Measurements from ENCODE around the gene CMIP.
A peak's percentile ranks its signal among the peaks of the same experiment; 100 is the strongest.

Gene CMIP

GRCh38 chr16:81694494-81695280 lies 250.1 kb downstream of the CMIP start:
- no peak for DNase-seq

GRCh38 chr16:81695321-81696165 lies 250.9 kb downstream of the CMIP start:
- no peak for DNase-seq

DNA sequence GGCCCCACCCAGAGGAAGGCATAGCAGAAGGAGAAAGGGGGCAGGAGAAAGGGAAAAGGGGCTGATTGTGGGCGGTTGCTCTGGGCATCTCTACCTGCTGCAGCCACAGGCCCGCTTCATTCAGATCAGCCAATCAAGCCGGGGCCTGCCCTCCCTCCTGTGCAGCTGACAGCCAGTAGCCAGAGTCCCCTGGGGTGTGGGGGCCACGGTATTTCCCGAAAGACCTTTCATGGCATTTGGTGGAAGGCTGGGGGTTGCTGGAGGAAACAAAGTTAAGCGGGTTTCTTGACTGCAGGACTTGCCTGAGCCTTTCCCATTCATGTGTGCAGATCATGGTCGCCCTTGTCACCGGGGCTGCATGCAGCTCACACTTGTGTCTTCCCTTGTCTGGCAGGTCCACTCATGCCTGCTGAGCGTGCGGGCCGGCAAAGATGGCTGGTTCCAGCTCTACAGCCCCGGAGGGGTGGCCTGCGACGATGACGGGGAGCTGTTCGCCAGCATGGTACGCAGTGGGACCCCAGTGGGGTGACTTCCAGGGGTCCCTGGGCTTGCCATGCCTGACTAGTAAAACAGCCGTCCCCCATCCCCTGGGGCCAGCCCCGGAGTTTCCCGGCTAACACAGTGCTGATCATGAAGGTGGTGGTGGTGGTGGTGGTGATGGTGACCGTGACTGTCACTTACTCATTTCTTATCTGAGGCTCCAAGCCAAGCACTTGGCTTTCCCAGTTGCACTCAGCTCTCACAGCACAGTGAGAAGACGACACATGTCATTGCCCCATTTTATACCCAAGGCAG lies 251.8 kb downstream of the CMIP start:
- no peak for DNase-seq

- DNase-seq, result peak; percentile 69
Measured at GRCh38 chr16:81696961-81697615, 252.5 kb downstream of the CMIP start.

DNA sequence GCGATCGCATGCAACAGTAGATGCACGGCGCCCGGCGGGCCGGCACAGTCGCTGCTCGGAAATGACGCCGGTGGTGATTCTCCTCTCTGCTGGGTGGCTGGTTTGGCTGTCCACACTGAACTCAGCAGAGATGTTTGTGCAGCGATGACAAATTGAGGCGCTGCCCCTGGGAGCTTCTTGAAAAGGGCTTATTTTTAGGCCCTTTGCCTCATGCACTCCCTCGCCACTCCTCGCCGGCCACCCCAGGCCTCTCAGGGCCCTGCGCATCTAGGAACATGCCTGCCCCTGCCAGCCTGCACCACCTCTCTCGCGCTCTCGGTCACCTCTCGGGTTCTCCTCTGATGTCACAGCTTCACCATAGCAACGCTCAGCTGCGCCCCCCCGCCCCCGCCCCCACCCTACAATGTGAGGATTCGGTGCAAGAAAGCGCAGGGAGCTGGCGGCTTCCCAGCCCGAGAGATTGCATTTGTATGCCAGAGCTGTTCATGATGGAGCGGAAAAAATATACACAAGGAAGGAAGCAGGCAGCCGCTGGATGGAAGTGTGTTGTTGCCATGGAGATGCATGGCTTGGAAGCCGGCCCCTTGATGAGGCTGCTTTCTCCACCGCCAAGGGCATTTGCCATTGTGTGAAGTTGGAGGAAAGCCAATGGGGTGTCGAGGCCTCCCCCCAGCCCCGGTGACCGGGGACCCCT lies 253.2 kb downstream of the CMIP start:
- no peak for DNase-seq

DNA sequence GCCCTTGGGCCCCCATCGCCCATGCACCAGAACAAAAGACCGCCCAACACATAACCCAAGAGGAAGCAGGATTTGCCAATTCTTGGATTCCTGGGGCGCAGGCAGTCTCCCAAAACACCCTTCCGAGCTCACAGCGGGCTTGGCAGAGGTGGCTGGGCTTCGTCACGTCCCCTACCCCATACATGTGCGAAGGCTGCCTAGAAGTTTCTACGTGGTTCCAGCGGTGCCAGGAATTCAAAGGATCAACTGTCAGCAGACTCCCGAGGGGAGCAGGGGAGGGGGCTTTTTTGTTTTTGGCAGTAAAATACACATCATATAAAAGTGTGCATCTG lies 253.7 kb downstream of the CMIP start:
- DNase-seq, result no peak

DNA sequence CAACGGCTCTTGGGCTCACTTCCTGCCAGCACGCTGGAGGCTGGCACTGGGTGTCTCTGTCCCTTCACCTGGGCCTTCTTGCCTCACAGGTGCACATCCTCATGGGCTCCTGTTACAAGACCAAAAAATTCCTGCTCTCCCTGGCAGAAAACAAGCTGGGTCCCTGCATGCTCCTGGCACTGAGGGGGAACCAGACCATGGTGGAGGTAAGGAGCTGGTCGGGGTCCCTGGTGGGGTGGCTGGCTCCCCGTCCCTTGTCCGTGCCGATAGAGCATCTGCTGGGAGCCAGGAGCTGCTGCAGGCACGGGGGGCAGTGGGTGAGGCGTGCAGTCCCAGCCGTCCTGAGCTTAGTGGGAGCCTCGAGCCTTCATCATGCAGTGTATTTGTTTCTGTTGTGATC lies 255.0 kb downstream of the CMIP start:
- no peak for DNase-seq

GRCh38 chr16:81700071-81700779 lies 255.6 kb downstream of the CMIP start:
- no peak for DNase-seq

DNA sequence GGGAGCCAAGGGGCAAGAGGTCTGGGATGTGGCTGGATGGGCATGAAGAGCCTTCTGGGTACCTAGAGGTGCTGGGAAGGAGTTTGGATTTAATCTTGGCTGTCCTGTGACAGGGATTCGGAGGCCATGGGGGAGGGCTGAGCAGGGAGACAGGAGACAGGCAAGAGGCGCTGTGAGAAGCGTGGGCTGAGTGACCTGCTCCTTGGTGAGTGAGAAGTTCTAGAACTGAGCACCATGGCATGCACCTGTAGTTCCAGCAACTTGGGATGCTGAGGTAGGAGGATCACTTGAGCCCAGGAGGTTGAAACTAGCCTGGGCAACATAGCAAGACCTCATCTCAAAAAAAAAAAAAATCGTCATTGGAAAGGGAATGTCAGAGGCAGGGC lies 256.2 kb downstream of the CMIP start:
- DNase-seq, result no peak

DNA sequence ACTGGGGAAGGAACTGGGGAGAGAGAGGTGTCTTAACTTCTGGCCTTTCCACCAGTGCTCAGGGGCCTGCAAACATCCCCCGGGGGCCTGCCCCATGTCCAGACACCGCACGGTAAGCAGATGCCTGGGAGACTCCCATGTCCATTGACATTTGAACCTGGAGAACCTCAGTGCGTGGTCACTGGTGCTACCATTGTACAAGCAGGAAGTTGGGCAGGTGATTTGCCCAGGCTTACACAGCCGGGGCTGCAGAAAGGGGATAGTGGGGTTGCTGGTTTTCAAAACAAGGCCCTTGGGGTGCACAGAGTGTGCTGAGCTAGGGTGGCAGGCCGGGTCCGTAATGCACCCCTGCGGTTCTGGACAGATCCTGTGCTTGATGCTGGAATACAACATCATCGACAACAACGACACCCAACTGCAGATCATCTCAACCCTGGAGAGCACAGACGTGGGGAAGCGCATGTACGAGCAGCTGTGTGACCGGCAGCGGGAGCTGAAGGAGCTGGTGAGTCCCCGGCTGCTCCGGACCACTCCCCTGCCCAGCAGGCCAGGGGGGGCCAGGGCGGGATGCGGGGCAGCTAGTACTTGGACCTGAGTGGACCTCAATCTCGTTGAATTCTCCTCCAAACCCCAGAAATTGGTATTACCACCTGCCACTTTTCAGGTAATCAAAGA lies 256.8 kb downstream of the CMIP start:
- DNase-seq, result no peak

GRCh38 chr16:81702506-81702905 lies 257.9 kb downstream of the CMIP start:
- no peak for DNase-seq

- DNase-seq, result no peak
Measured at GRCh38 chr16:81703177-81704155, 258.9 kb downstream of the CMIP start.

- DNase-seq, result no peak
Measured at GRCh38 chr16:81705261-81705660, 260.7 kb downstream of the CMIP start.

- DNase-seq, result no peak
Measured at GRCh38 chr16:81706327-81707295, 262.0 kb downstream of the CMIP start.

DNA sequence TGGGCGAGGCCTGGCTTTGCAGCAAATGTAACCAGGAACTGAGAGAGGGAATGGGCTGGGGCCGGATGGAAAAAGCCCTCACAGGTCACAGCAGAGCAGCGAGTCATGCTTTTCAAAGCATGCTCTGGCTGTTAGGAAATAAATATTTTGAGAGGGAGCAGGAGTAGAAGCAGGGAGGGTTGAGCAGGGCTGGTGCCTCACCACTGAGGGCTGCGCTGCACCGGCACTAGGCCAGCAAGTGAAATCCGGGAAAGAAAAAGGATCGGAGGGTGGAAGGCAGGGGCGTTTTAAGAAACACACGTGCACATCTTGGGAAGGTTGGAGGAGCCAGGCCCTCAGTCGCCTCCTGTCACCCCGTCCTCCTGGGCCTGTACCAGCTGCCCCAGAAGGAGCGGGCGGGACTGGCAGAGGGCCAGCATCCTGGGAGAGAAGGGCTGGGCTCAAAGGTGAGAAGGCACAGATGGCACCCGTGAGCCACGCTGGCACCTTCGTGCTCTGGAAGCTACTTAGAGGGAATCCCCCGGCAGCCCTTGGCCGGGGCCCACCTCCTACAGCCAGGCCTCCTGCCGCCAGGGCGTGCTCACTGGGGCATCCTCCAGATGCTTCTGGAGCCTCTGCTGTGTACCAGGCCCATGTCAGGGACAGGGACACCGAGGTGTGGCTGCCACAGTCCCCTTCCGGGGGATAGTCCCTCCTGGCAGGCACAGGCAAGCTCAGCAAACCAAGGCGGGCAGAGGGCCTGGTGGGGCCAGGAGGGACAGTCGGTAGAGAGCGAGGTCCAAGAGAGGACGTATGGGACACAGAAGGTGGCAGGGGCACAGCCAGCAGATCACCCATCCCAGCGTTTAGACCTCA lies 263.0 kb downstream of the CMIP start:
- no peak for DNase-seq

DNA sequence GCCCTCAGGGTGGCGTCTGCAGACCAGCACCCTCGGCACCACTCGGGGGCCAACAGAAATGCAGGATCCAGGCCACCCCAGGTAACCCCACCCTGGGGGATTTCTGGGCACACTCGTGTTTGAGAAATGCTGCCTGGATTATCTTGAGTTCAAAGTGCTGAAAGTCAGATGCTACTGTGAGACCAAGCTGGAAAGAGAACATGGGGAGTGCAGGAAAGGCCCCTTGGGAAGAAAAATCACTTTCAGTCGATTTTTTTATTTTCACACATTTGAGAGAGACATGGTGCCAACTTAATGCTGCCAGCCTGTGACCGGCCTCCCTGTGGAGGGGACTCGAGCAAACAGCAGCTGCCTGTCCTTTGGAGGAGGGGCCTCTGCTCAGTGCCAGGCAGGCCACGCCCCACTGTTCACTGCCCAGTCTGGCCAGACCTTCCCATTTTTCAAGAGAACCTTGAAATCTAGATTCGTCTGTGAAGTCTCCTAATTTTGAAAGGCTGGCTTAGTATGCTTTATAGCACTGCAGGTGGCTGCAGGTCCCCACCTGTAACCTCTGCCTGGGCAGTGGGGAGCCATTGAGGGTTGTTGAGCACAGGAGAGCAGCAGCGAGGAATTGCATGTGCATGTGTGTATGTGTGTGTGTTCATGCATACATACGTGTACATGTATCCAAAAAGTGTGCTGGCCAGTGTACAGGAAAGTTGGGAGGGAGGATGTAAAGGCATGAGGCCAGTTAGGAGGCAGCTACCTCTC lies 263.8 kb downstream of the CMIP start:
- DNase-seq, result no peak
